ENCODE results near the gene EPS8L2.
A peak's percentile ranks its signal among the peaks of the same experiment; 100 is the strongest.
"Not testable (repeated sequence)": the region's sequence is repeated elsewhere in the genome, so short reads cannot be mapped to it uniquely, and the experiment has no call there.

EPS8L2 gene

GRCh38 chr11:725624-726202 lies 19.7 kb downstream of the EPS8L2 start:
- Mint-ChIP-seq H3K4me1 (peaks cover 62% of the 10 kb centered on the region), H3K4me3 (peak overlapping the region; percentile 69 to 92), H3K27ac (no peak overlapping the region), H3K9me3 (no peaks in the 10 kb centered on the region), H3K27me3 (peaks cover 41% of the 10 kb centered on the region)
- DNase-seq (no peak), ATAC-seq (peak; percentile 18)

- H3K27me3 Mint-ChIP-seq, result peaks cover 33% of the 10 kb centered on the region
- H3K4me3 Mint-ChIP-seq, result peak overlapping the region; percentile 54 to 92
- H3K9me3 Mint-ChIP-seq, result no peaks in the 10 kb centered on the region
- H3K27ac Mint-ChIP-seq, result no peak overlapping the region
- peaks cover 55% of the 10 kb centered on the region for H3K4me1 Mint-ChIP-seq
- ATAC-seq, result peak; percentile 55
- peak in 1 of 2 donors; percentile 61 for DNase-seq
These were observed 20.5 kb downstream of the EPS8L2 start for GRCh38 chr11:726278-727220.

- ATAC-seq (no peak), DNase-seq (no peak)
- H3K4me1 Mint-ChIP-seq, result peaks cover 47% of the 10 kb centered on the region
- no peak overlapping the region for H3K27ac Mint-ChIP-seq
- H3K9me3 Mint-ChIP-seq, result no peaks in the 10 kb centered on the region
- H3K27me3 Mint-ChIP-seq, result peaks cover 25% of the 10 kb centered on the region
- peak overlapping the region in 1 of 2 donors; percentile 92 for H3K4me3 Mint-ChIP-seq
These were observed 21.3 kb downstream of the EPS8L2 start for GRCh38 chr11:727281-727701.

DNA sequence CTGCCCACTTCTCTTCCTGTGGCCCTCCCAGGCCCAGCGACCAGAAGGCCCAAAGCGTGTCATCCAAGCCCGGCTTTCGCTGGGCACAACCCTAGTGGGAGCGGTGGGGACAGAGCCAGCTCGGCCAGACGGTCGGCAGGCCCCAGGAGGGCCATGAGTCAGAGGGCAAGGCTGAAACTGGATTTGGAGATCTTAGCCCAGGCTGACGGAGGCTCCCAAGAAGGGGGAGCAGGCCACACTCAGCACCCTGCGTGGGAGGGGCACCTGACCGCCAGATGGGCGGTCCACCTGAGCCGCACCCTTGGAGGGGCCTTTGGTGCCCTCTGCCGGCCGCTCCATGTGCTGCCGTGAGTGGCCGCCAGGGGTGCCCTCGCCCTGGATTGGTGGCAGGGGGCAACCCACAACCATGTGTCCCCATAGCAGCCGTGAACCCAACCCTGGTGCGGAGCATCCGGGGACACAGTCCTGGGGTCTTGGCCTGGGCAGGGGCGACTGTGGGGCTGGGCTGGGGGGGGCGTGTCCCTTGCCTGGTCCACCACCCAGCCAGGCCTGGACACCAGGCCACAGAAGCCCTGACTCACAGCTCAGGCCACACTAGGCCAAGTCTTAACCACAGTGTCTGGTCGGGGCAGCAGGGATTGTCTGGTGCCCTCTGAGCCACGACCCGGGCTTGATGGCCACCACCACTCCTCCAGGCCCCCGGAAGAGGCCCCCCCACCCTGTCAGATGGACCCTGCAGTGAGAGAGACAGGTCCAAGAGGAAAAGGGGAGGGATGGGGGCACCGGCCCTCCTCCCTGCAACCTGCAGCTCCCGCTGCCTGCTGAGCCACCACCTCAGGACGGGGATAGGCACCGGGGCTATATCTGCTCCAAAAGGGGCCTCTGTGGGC lies 22.1 kb downstream of the EPS8L2 start:
- DNase-seq (peak; percentile 85 to 86), ATAC-seq (peak; percentile 81)
- Mint-ChIP-seq H3K9me3 (no peaks in the 10 kb centered on the region), H3K4me3 (no peak overlapping the region), H3K27me3 (peaks cover 17% of the 10 kb centered on the region), H3K4me1 (peaks cover 42% of the 10 kb centered on the region), H3K27ac (no peak overlapping the region)

DNA sequence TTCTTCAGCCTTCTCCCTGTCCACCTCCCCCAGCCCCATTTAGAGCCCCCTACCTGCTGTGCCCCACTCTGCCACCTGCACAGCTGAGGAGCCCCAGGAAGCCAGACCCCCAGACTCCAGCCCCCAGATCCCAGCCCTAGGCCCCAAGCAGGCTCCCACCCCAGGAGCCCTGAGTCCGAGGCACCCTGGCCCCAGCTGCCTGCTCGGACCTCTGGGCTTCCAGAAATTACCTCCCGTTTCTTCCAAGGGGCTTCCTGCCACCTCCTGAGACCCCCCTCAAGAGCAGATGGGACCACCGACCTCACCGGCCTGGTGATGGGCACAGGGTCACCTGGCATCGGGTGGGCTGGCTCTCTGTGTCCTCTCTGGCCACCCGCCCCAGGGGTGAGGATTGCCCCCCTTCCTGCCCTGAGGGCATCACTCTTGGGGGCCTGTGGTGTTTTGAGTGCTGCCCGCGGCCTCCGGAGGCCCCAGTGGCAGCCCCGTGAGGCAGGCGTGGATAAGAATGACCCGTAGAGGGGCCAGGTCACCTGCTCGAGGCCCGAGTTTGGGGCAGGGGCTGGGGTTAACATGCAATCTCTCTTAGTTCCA lies 23.0 kb downstream of the EPS8L2 start:
- no peak for ATAC-seq
- DNase-seq, result no peak
- H3K9me3 Mint-ChIP-seq, result no peaks in the 10 kb centered on the region
- peaks cover 33% of the 10 kb centered on the region for H3K4me1 Mint-ChIP-seq
- peaks cover 14% of the 10 kb centered on the region for H3K27me3 Mint-ChIP-seq
- no peak overlapping the region for H3K27ac Mint-ChIP-seq
- H3K4me3 Mint-ChIP-seq, result no peak overlapping the region

GRCh38 chr11:729492-730074 lies 23.6 kb downstream of the EPS8L2 start:
- H3K9me3 Mint-ChIP-seq, result no peaks in the 10 kb centered on the region
- H3K27ac Mint-ChIP-seq, result no peak overlapping the region
- H3K4me3 Mint-ChIP-seq, result no peak overlapping the region
- H3K4me1 Mint-ChIP-seq, result peaks cover 27% of the 10 kb centered on the region
- DNase-seq (no peak), ATAC-seq (no peak)
- H3K27me3 Mint-ChIP-seq, result peaks cover 9% of the 10 kb centered on the region

- Mint-ChIP-seq H3K4me1 (peaks cover 18% of the 10 kb centered on the region), H3K27ac (no peak overlapping the region), H3K4me3 (no peak overlapping the region), H3K9me3 (no peaks in the 10 kb centered on the region), H3K27me3 (peaks cover 6% of the 10 kb centered on the region)
- DNase-seq (no peak), ATAC-seq (no peak)
These were observed 27.0 kb downstream of the EPS8L2 start for GRCh38 chr11:733072-733471.

- not testable (repeated sequence) for DNase-seq, H3K9me3 Mint-ChIP-seq, ATAC-seq, H3K4me3 Mint-ChIP-seq, H3K27me3 Mint-ChIP-seq, H3K27ac Mint-ChIP-seq
- H3K4me1 Mint-ChIP-seq, result peaks cover 18% of the 10 kb centered on the region
These were observed 28.5 kb downstream of the EPS8L2 start for GRCh38 chr11:734541-734940.

DNA sequence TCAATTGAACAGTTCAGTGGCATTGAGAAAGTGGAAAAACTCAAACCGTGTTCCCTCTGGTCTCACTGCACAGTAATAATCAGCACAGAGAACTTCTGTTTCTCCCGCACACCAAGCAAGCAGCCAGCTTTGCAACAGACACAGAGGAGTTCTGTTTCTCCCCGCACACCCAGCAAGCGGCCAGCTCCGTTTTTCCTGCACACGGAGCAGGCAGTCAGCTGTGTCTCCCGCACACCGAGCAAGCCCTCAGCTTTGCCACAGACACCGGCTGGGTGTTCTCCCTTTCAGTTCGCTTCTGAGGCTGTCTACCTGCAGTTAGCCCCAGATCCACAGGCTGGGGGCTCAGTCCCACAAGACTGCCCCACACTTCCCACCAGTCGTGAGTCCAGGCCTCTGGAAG lies 31.3 kb downstream of the EPS8L2 start:
- ATAC-seq (peak; percentile 46), DNase-seq (no peak)
- Mint-ChIP-seq H3K4me1 (peaks cover 18% of the 10 kb centered on the region), H3K27ac (no peak overlapping the region), H3K27me3 (peaks cover 6% of the 10 kb centered on the region), H3K4me3 (peak overlapping the region; percentile 34 to 63), H3K9me3 (no peaks in the 10 kb centered on the region)

DNA sequence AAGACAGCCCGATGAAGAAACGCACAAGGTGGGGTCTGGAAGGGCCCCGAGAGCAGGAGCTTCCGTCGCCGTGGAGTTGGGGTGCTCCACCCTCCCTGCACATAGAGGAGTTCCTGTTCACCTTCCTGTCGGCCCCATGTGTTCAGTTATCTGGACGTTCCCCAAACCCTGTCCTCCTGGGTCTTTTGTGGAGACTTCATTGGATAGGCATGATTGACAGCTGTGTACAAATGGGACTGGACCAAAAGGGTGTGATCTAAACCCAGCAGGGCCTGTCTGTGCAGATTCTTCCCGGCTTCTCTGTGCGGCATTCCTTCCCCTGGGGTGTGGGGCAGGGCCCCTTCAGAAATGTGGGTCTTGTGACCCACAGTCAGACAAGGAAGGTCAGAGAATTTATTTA lies 31.9 kb downstream of the EPS8L2 start:
- not testable (repeated sequence) for H3K27ac Mint-ChIP-seq, H3K9me3 Mint-ChIP-seq, H3K27me3 Mint-ChIP-seq, DNase-seq
- peak; percentile 23 for ATAC-seq
- Mint-ChIP-seq H3K4me1 (peaks cover 18% of the 10 kb centered on the region), H3K4me3 (peak overlapping the region; percentile 34 to 63)

- H3K4me3 Mint-ChIP-seq, result no peak overlapping the region
These were observed 36.1 kb downstream of the EPS8L2 start for GRCh38 chr11:742156-742546.

GRCh38 chr11:742571-743201 lies 36.7 kb downstream of the EPS8L2 start:
- Mint-ChIP-seq H3K4me1 (peaks cover 10% of the 10 kb centered on the region), H3K27me3 (peaks cover 2% of the 10 kb centered on the region), H3K4me3 (no peak overlapping the region), H3K9me3 (no peaks in the 10 kb centered on the region), H3K27ac (no peak overlapping the region)
- ATAC-seq, result no peak
- no peak for DNase-seq

More at GRCh38 chr11:742156-742546, 36.1 kb downstream of the EPS8L2 start:
- peaks cover 15% of the 10 kb centered on the region for H3K4me1 Mint-ChIP-seq
- H3K9me3 Mint-ChIP-seq, result no peaks in the 10 kb centered on the region
- H3K27me3 Mint-ChIP-seq, result peaks cover 6% of the 10 kb centered on the region
- no peak overlapping the region for H3K27ac Mint-ChIP-seq
- no peak for ATAC-seq
- DNase-seq, result no peak

DNA sequence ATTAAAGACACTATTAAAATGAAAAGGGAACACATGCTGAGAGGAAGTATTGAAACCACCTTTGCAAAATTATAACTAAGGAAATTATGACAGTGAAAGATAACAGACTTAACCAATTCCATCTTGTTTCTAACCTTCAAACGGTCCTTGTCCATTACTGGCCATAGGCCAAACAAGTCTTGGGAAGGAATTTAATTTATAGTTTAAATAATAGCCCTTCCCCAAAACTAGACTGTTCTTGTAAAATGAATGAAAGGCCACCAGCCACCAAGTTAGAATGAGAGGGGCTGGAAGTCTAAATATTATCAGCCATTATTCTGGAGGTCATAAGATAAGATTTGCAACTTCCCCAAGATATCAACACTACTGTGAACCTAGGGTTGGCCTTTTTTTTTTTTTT lies 39.4 kb downstream of the EPS8L2 start:
- H3K9me3 Mint-ChIP-seq, result no peaks in the 10 kb centered on the region
- no peak overlapping the region for H3K4me3 Mint-ChIP-seq
- peaks cover 28% of the 10 kb centered on the region for H3K4me1 Mint-ChIP-seq
- H3K27ac Mint-ChIP-seq, result no peak overlapping the region
- H3K27me3 Mint-ChIP-seq, result no peaks in the 10 kb centered on the region
- DNase-seq (no peak), ATAC-seq (no peak)

DNA sequence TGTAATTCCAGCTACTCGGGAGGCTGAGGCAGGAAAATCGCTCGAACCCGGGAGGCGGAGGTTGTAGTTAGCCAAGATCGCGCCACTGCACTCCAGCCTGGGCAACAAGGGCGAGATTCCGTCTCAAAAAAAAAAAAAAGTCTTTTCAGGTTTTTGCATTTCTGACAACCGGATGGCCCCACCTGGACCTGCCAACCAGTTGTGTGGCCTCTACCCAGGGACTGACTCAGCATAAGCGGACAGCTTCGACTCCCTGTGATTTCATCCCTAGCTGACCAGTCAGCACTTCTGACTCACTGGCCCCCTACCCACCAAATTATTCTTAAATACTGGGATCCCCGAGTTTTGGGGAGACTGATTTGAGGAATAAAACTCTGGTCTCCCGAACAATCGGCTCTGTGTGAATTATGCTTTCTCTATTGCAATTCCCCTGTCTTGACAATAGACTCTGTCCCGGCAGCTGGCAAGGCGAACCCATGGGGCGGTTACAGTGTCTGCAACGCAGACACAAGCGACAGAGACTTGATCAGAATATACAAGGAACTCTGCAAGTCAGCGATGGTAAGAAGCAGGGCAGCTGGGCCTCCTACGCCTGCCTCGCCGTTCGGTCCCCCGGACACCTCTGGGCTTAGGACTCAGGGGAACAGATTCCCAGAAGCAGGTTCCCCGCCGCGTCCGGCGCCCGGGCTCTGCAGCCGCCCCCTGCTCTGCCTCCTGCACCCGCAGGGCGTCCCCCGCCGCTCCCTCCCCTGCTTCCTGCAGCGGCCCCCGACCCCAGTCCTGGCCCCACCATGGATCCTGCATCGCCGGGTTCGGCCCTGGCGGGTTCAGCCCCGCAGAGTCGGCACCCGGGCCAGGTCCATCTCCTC lies 40.5 kb downstream of the EPS8L2 start:
- peaks cover 28% of the 10 kb centered on the region for H3K4me1 Mint-ChIP-seq
- peak overlapping the region; percentile 65 to 93 for H3K27ac Mint-ChIP-seq
- peak overlapping the region; percentile 87 to 89 for H3K4me3 Mint-ChIP-seq
- ATAC-seq (peak; percentile 69), DNase-seq (no peak)
- no peaks in the 10 kb centered on the region for H3K9me3 Mint-ChIP-seq
- H3K27me3 Mint-ChIP-seq, result no peaks in the 10 kb centered on the region

Data from stimulated activated naive CD8-positive, alpha-beta T cell treated with anti-CD3 and anti-CD28 coated beads, Interleukin-15, amount 100 ng/mL, for 72 hours (primary cell).